Testis (tissue), 3 donors: Measurements from ENCODE around the gene SUSD3. TPM values are rescaled to one million over a fixed set of nuclear protein-coding genes. Genes with fewer than 3 reads are reported as not detected.

Experiments
- DNase-seq: peaks from one replicate; pipeline ENCODE4 v3.0.0-alpha.2; 2019
- H3K27ac ChIP-seq, 2 donors: fragments of 200-600 bp; sonication (generic); one replicate each; pipeline ENCODE4 v1.5.1; 2019
- H3K27me3 ChIP-seq: fragments of 200-600 bp; sonication (generic); one replicate; pipeline ENCODE4 v1.5.1; 2019
- H3K36me3 ChIP-seq: fragments of 200-600 bp; sonication (generic); one replicate; pipeline ENCODE4 v1.5.1; 2017; ENCODE audit warnings: low read depth; ENCODE audit errors: missing control alignments
- H3K4me1 ChIP-seq: fragments of 200-600 bp; sonication (generic); one replicate; pipeline ENCODE4 v1.5.1; 2019
- H3K4me3 ChIP-seq, 2 donors: fragments of 200-600 bp; sonication (generic); one replicate each; pipeline ENCODE4 v1.5.1; 2017 to 2019
- H3K9me3 ChIP-seq: fragments of 200-600 bp; sonication (generic); one replicate; pipeline ENCODE4 v1.5.1; 2017
- POLR2A ChIP-seq: fragments of 450-650 bp; IDR thresholded peaks from one replicate; pipeline ENCODE4 v1.6.1; 2017; ENCODE audit warnings: antibody characterized with exemption, mild to moderate bottlenecking, moderate library complexity
- WGBS, 2 donors: methylation state at CpG; one replicate each; pipeline ENCODE4 v1.1.5; 2018; 5-methylcytosine and 5-hydroxymethylcytosine counted together
- intact Hi-C: fragments of 100-400 bp; cut with DNase I; formaldehyde crosslinking; loops from one replicate; pipeline ENCODE4 v1.15.1; 2023; ENCODE audit warnings: low total_unique reads
- polyA plus RNA-seq: library from polyadenylated mRNA; stranded (reverse); fragments of 350-450 nt; fragmentation: Illumina TruSeq; extraction: RNeasy Lipid Tissue Mini Kit (QIAGEN cat#74804); gene quantifications from one replicate; pipeline ENCODE4 v1.2.3, GENCODE V29; 2014; ENCODE audit warnings: low read depth, low replicate concordance; ENCODE audit not compliant: insufficient read depth
- total RNA-seq, 2 donors: library from RNA; depleted of rRNA; stranded (reverse); fragments of >200 nt; gene quantifications; one replicate each; pipeline ENCODE4 v1.2.3, GENCODE V29; 2016
- TF ChIP-seq, protein P1 (sequence below), 3 experiments: fragments of 450-650 bp in 2 of 3; fragments of 200-600 bp in 1 of 3; sonication (generic) in 1 of 3; IDR thresholded peaks; one replicate each; pipeline ENCODE4 v1.5.1; 2016 to 2019; ENCODE audit warnings: antibody characterized with exemption in 3 of 3, mild to moderate bottlenecking in 2 of 3, moderate library complexity in 1 of 3

SUSD3 gene
- total and polyA plus RNA-seq, 3 donors from 2014 or later = 172 to 537 (median 282) TPM

DNA sequence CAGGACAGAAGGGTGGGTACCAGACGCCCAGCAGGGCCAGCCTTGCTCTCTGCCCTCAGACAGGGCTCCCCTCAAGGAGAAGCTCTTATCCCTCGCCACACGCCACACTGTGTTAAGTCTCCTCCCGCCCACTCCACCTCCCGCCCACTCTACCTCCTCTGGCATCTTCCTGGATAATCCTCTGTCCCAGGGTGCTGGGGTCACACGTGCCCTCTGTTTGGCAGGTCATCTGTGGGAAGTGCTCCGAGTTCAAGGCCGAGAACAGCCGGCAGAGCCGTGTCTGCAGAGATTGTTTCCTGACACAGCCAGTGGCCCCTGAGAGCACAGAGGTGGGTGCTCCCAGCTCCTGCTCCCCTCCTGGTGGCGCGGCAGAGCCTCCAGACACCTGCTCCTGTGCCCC, 26.0 kb upstream of the SUSD3 start:
- H3K27me3 ChIP-seq = no peaks in the 10 kb centered on the region
- H3K36me3 ChIP-seq = no peaks in the 10 kb centered on the region
- no peaks in the 10 kb centered on the region for H3K9me3 ChIP-seq
- H3K4me3 ChIP-seq = no peak overlapping the region
- no peak overlapping the region for H3K27ac ChIP-seq
- 74 to 81% methylated on average over 10 to 12 of the region's 12 CpGs for WGBS, 2 donors
- TF ChIP-seq, protein P1, sequence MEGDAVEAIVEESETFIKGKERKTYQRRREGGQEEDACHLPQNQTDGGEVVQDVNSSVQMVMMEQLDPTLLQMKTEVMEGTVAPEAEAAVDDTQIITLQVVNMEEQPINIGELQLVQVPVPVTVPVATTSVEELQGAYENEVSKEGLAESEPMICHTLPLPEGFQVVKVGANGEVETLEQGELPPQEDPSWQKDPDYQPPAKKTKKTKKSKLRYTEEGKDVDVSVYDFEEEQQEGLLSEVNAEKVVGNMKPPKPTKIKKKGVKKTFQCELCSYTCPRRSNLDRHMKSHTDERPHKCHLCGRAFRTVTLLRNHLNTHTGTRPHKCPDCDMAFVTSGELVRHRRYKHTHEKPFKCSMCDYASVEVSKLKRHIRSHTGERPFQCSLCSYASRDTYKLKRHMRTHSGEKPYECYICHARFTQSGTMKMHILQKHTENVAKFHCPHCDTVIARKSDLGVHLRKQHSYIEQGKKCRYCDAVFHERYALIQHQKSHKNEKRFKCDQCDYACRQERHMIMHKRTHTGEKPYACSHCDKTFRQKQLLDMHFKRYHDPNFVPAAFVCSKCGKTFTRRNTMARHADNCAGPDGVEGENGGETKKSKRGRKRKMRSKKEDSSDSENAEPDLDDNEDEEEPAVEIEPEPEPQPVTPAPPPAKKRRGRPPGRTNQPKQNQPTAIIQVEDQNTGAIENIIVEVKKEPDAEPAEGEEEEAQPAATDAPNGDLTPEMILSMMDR (IDR thresholded peaks at IDR 0.05) = no peak
- no peak for TF ChIP-seq POLR2A
- peaks cover 11% of the 10 kb centered on the region for H3K4me1 ChIP-seq
- intact Hi-C loops = no loop called here
- no peak for DNase-seq

DNA sequence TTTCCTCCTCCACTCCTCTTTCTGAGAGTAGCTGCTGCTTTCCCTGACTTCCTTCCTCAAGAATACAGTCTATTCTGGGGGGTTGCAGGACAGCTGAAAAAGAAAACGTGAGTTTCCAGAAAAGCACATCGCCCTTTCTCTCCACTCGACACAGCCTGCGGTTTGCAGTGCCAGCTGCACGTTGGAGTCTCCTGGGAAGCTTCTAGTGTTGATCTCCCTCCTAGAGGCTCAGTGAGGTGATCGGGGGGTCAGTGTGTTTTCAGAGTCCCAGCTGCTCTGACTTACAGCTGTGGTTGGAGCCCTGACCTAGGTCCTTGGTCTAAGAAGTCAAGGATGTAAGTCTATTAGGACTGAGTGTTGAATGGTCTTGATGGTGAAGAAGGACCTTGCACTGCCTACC, 25.0 kb upstream of the SUSD3 start:
- intact Hi-C loops = no loop called here
- peaks cover 11% of the 10 kb centered on the region for H3K4me1 ChIP-seq
- H3K9me3 ChIP-seq = no peaks in the 10 kb centered on the region
- H3K4me3 ChIP-seq = no peak overlapping the region
- H3K36me3 ChIP-seq = no peaks in the 10 kb centered on the region
- no peak overlapping the region for H3K27ac ChIP-seq
- DNase-seq = no peak
- TF ChIP-seq POLR2A = no peak
- TF ChIP-seq, protein P1 (IDR thresholded peaks at IDR 0.05) = no peak
- 58 to 68% methylated on average over 6 of the region's 6 CpGs for whole genome bisulfite sequencing, 2 donors
- no peaks in the 10 kb centered on the region for H3K27me3 ChIP-seq

DNA sequence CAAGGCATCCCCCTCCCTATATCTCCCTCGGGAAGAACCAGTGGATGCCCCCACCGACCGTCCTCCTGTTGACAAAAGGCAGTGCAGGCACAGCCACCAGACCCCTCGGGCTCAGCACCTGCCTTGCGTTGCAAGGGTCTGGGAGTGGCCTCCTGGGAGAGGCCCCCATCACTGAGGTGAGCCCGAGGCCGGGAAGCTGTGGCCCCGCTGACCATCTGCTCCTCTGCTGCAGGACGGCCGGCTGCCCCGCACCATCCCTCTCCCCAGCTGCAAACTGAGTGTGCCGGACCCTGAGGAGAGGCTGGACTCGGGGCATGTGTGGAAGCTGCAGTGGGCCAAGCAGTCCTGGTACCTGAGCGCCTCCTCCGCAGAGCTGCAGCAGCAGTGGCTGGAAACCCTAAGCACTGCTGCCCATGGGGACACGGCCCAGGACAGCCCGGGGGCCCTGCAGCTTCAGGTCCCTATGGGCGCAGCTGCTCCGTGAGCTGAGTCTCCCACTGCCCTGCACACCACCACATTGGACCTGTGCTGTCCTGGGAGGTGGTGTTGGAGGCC, 23.3 kb upstream of the SUSD3 start:
- Histone ChIP-seq H3K4me3 (no peak overlapping the region), H3K9me3 (no peaks in the 10 kb centered on the region), H3K27ac (no peak overlapping the region), H3K36me3 (no peaks in the 10 kb centered on the region), H3K27me3 (no peaks in the 10 kb centered on the region), H3K4me1 (peaks cover 11% of the 10 kb centered on the region)
- 92% methylated on average over 19 of the region's 19 CpGs; no CpG with 5 or more reads in 1 of the 2 donors for whole genome bisulfite sequencing, 2 donors
- no peak for TF ChIP-seq POLR2A
- TF ChIP-seq, protein P1 (IDR thresholded peaks at IDR 0.05) = no peak
- no peak for DNase-seq
- intact Hi-C loops = no loop called here

DNA sequence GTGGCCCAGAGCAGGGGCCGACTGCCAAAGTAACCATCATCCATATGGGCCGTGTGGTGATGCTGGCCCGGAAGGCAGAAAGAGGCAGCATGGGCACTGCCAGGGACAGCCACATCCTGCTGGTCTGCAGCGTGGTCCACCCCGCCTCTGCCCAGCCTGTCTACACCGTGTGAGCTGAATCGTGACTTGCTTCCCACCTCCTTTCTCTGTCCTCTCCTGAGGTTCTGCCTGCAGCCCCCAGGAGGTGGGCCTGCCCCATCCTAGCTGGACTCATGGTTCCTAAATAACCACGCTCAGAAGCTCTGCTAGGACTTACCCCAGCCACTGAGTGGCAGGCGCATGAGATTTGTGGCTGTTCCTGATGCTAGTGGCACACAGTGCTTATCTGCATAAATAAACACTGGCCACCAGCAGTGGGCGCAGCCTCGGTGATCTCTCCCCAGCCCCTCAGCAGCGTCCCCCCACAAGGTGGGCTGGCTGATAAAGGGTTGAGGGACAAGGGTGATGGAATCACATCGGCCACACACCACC, 22.6 kb upstream of the SUSD3 start:
- Histone ChIP-seq H3K27ac (no peak overlapping the region), H3K27me3 (no peaks in the 10 kb centered on the region), H3K4me3 (no peak overlapping the region), H3K4me1 (peaks cover 11% of the 10 kb centered on the region), H3K36me3 (no peaks in the 10 kb centered on the region), H3K9me3 (no peaks in the 10 kb centered on the region)
- WGBS, 2 donors = 88 to 90% methylated on average over 9 to 13 of the region's 13 CpGs
- TF ChIP-seq, protein P1 (IDR thresholded peaks at IDR 0.05) = no peak
- DNase-seq = no peak
- intact Hi-C loops = no loop called here

DNA sequence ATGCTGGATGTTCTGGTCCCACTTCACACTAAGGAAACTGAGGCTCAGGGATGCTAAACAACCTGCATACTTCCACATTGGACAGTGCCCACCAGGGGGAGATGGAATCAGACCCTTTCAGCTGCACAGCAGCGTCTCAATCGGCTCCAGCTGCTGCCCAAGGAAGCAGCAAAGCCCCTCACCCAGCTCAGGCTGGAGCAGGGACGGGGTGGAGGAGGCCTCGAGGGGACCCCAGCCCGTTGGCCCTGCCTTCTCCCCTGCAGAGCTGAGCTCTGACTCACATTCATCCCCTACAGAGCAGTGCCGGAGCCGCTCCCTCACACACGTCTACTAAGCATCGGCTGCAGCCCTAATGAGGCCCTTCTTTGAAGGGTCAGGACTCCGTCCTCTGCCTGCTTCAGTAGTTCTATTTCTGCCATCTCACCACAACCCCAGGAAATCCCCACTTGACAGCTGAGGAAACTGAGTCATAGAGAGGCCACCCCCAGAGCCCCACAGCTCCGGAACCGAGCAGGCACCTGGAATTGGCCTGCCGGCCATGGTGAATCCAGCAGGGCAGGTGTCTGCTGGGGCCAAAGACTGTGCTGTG, 21.5 kb upstream of the SUSD3 start:
- no peak for TF ChIP-seq POLR2A
- TF ChIP-seq, protein P1 (IDR thresholded peaks at IDR 0.05) = no peak
- Histone ChIP-seq H3K36me3 (no peaks in the 10 kb centered on the region), H3K27ac (no peak overlapping the region), H3K27me3 (no peaks in the 10 kb centered on the region), H3K4me1 (peaks cover 11% of the 10 kb centered on the region), H3K4me3 (no peak overlapping the region), H3K9me3 (no peaks in the 10 kb centered on the region)
- no peak for DNase-seq
- WGBS, 2 donors = 88 to 89% methylated on average over 11 to 13 of the region's 13 CpGs
- intact Hi-C loops = no loop called here
